HFFc6 (cell line): ENCODE data around the gene NUP210. TPM values are rescaled to one million over a fixed set of nuclear protein-coding genes. Genes with fewer than 3 reads are reported as not detected.

Source experiments
- DNase-seq: peaks from one replicate; pipeline ENCODE4 v3.0.0-alpha.2; 2018
- H3K27ac Mint-ChIP-seq: 2 replicates; pipeline ENCODE4 v1.8.0; 2020; ENCODE audit warnings: mild to moderate bottlenecking, mixed read lengths
- H3K27me3 Mint-ChIP-seq: 2 replicates; pipeline ENCODE4 v1.8.0; 2021; ENCODE audit warnings: mild to moderate bottlenecking, moderate library complexity, mixed read lengths; ENCODE audit not compliant: insufficient read depth
- H3K36me3 Mint-ChIP-seq: 2 replicates; pipeline ENCODE4 v1.8.0; 2021; ENCODE audit warnings: low read depth, mixed read lengths
- H3K4me1 Mint-ChIP-seq: 2 replicates; pipeline ENCODE4 v1.8.0; 2020; ENCODE audit warnings: low read depth, mixed read lengths
- H3K4me3 Mint-ChIP-seq: 2 replicates; pipeline ENCODE4 v1.8.0; 2020; ENCODE audit warnings: mild to moderate bottlenecking, moderate library complexity, mixed read lengths
- H3K9me3 Mint-ChIP-seq: 2 replicates; pipeline ENCODE4 v1.8.0; 2020; ENCODE audit warnings: mild to moderate bottlenecking, mixed read lengths
- total RNA-seq, 6 experiments: library from RNA; stranded (reverse); fragmentation: NEBNext Ultra II Directional; extraction: Animal tissue kit (Norgen Biotek cat#: 25700); gene quantifications; 2 replicates in 1 of 6; 3 replicates in 5 of 6; pipeline ENCODE4 v1.2.3, GENCODE V29; 2021
- TF ChIP-seq, protein P1 (sequence below): fragments of 200-600 bp; sonication (generic); IDR thresholded peaks from 2 replicates; pipeline ENCODE4 v1.5.0; 2021; ENCODE audit warnings: antibody characterized with exemption, mild to moderate bottlenecking

NUP210 gene
- total RNA-seq, 6 experiments from 2014 or later, result 0.33 to 3.4 (median 3.1) TPM

DNA sequence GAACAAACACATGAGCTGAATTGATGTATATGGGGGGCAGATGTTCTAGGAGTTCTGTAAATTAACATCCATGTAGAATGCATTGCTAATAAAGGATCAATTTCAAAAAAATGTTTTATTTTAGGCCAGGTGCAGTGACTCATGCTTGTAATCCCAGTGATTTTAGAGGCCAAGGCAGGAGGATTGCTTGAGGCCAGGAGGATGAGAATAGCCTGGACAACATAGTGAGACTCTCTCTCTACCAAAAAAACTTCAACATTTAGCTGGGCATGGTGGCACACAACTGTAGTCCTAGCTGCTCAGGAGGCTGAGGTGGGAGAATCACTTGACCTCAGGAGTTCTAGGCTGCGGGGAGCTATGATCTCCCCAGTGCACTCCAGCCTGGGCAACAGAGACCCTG, 6.5 kb upstream of the NUP210 start:
- H3K9me3 Mint-ChIP-seq, result no peaks in the 10 kb centered on the region
- TF ChIP-seq, protein P1, sequence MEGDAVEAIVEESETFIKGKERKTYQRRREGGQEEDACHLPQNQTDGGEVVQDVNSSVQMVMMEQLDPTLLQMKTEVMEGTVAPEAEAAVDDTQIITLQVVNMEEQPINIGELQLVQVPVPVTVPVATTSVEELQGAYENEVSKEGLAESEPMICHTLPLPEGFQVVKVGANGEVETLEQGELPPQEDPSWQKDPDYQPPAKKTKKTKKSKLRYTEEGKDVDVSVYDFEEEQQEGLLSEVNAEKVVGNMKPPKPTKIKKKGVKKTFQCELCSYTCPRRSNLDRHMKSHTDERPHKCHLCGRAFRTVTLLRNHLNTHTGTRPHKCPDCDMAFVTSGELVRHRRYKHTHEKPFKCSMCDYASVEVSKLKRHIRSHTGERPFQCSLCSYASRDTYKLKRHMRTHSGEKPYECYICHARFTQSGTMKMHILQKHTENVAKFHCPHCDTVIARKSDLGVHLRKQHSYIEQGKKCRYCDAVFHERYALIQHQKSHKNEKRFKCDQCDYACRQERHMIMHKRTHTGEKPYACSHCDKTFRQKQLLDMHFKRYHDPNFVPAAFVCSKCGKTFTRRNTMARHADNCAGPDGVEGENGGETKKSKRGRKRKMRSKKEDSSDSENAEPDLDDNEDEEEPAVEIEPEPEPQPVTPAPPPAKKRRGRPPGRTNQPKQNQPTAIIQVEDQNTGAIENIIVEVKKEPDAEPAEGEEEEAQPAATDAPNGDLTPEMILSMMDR, result no peak
- DNase-seq, result no peak
- peaks cover 9% of the 10 kb centered on the region for H3K4me1 Mint-ChIP-seq
- no peaks in the 10 kb centered on the region for H3K36me3 Mint-ChIP-seq
- no peak overlapping the region for H3K27ac Mint-ChIP-seq
- H3K27me3 Mint-ChIP-seq, result peaks cover 19% of the 10 kb centered on the region
- H3K4me3 Mint-ChIP-seq, result no peak overlapping the region

GRCh38 chr3:13425689-13426088, 5.6 kb upstream of the NUP210 start:
- TF ChIP-seq, protein P1, result no peak

GRCh38 chr3:13424865-13425617, 4.9 kb upstream of the NUP210 start:
- Mint-ChIP-seq H3K4me1 (peaks cover 3% of the 10 kb centered on the region), H3K9me3 (no peaks in the 10 kb centered on the region), H3K27me3 (peaks cover 29% of the 10 kb centered on the region), H3K4me3 (no peak overlapping the region), H3K27ac (no peak overlapping the region), H3K36me3 (no peaks in the 10 kb centered on the region)
- no peak for DNase-seq
- TF ChIP-seq, protein P1, result no peak

More at GRCh38 chr3:13425689-13426088, 5.6 kb upstream of the NUP210 start:
- Mint-ChIP-seq H3K4me3 (no peak overlapping the region), H3K27ac (no peak overlapping the region), H3K4me1 (peaks cover 9% of the 10 kb centered on the region), H3K27me3 (peaks cover 28% of the 10 kb centered on the region), H3K9me3 (no peaks in the 10 kb centered on the region), H3K36me3 (no peaks in the 10 kb centered on the region)
- DNase-seq, result no peak

DNA sequence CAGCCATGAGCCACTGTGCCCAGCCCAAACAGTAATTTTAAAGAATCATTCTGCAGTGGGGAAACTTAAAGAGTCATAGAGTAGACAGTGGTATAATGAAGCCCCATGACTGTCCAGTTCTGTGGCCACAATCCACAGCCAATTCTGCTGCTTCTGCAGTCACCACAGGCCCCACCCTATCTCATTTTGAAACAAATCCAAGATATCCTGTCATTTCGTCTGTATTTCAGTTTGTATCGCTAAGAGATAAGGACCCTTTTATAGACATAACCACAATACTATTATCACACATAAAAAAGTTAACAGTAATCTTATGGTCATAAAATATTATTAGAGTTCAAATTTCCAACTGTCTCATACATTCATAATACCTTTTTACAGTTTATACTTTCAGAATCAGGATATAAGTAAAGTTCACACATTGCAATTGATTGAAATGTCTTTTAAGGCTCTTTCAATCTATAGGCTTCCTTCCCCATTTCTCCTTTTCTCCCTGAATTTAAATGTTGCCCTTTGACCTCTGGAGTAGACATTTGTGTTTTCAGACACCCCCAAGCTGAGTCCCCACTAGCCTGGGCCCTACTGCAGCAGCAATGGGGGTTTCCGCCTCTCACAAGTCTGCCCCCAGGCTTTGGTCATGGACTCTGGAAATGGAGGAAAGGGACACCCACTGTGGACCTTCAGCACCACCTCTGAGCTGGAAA, 4.2 kb upstream of the NUP210 start:
- TF ChIP-seq, protein P1, result no peak
- H3K9me3 Mint-ChIP-seq, result no peaks in the 10 kb centered on the region
- peaks cover 29% of the 10 kb centered on the region for H3K27me3 Mint-ChIP-seq
- DNase-seq, result no peak
- no peak overlapping the region for H3K4me3 Mint-ChIP-seq
- no peaks in the 10 kb centered on the region for H3K36me3 Mint-ChIP-seq
- no peak overlapping the region for H3K27ac Mint-ChIP-seq
- H3K4me1 Mint-ChIP-seq, result no peaks in the 10 kb centered on the region

- TF ChIP-seq, protein P1, result no peak
- H3K4me1 Mint-ChIP-seq, result no peaks in the 10 kb centered on the region
- no peaks in the 10 kb centered on the region for H3K9me3 Mint-ChIP-seq
- no peaks in the 10 kb centered on the region for H3K36me3 Mint-ChIP-seq
- H3K27me3 Mint-ChIP-seq, result peaks cover 29% of the 10 kb centered on the region
- H3K4me3 Mint-ChIP-seq, result no peak overlapping the region
- DNase-seq, result no peak
- H3K27ac Mint-ChIP-seq, result no peak overlapping the region
Observed at GRCh38 chr3:13420831-13421765, 976 bp upstream of the NUP210 start.
